Measurements from ENCODE around the gene KLF13. TPM values are rescaled to one million over a fixed set of nuclear protein-coding genes. Genes with fewer than 3 reads are reported as not detected.

KLF13 gene
- total RNA-seq = 100 to 1,000 TPM in 1 of 2 donors, 10 to 100 TPM in 1; 38.3 to 157 TPM
- polyA plus RNA-seq = 10 to 100 TPM; 47.1 to 63.2 TPM
- long read RNA-seq, donor 1, full-length matches to known transcripts = 19 of 19 reads
- long read RNA-seq, donor 1, partial matches to known transcripts = 0 of 19 reads
- long read RNA-seq, donor 1, other reads (novel, unspliced or antisense) = 0 of 19 reads
- long read RNA-seq, donor 2, full-length matches to known transcripts = 7 of 7 reads
- long read RNA-seq, donor 2, partial matches to known transcripts = 0 of 7 reads
- long read RNA-seq, donor 2, other reads (novel, unspliced or antisense) = 0 of 7 reads
- long read RNA-seq, donor 3, full-length matches to known transcripts = 6 of 6 reads
- long read RNA-seq, donor 3, partial matches to known transcripts = 0 of 6 reads
- long read RNA-seq, donor 3, other reads (novel, unspliced or antisense) = 0 of 6 reads
- long read RNA-seq, donor 4, full-length matches to known transcripts = 9 of 9 reads
- long read RNA-seq, donor 4, partial matches to known transcripts = 0 of 9 reads
- long read RNA-seq, donor 4, other reads (novel, unspliced or antisense) = 0 of 9 reads
- long read RNA-seq, donor 5, full-length matches to known transcripts = 15 of 15 reads
- long read RNA-seq, donor 5, partial matches to known transcripts = 0 of 15 reads
- long read RNA-seq, donor 5, other reads (novel, unspliced or antisense) = 0 of 15 reads

- H3K4me1 ChIP-seq (ENCODE audit: control insufficient read depth in 5 of 5, insufficient read depth in 5 of 5, low read length in 5 of 5) = peaks cover 8 to 18% (median 13%) of the 10 kb centered on the region in 5 donors
- H3K27me3 ChIP-seq (ENCODE audit: control insufficient read depth in 3 of 3, insufficient read depth in 3 of 3, low read length in 2 of 3) = no peaks in the 10 kb centered on the region
- H3K27ac ChIP-seq (ENCODE audit: low read depth in 1 of 2, low read length in 1 of 2) = peak within 1 kb of the TSS; percentile 100
- peak within 1 kb of the TSS in 1 of 2 donors; percentile 30 for H3K9ac ChIP-seq (ENCODE audit: insufficient read depth in 1 of 2, low read length in 2 of 2)
- H3K36me3 ChIP-seq (ENCODE audit: control insufficient read depth in 4 of 4, insufficient read depth in 4 of 4, low read length in 4 of 4) = no peaks in the 10 kb centered on the region
- H3K9me3 ChIP-seq (ENCODE audit: control insufficient read depth in 4 of 4, insufficient read depth in 3 of 4, low read length in 3 of 4) = peaks cover 0 to 2% (median 0%) of the 10 kb centered on the region in 4 donors
- peak; percentile 91 for ATAC-seq (ENCODE audit: insufficient read depth, low FRiP score)
- TF ChIP-seq CTCF (IDR thresholded peaks at IDR 0.05; ENCODE audit: control extremely low read depth, extremely low read depth) = no peak
- DNase-seq = peak; percentile 98 to 99 (median 99)
- peak within 1 kb of the TSS; percentile 88 for H3K4me3 ChIP-seq
- 0 to 1% methylated on average over 73 to 99 of the region's 99 CpGs for WGBS, 2 donors
Measured at GRCh38 chr15:31326156-31326874, at the start of gene KLF13. KLF13 (plus strand) TSS chr15:31326835; CDS start chr15:31327213, 378 bp downstream.

GRCh38 chr15:31277335-31278060 is 49.1 kb upstream of the KLF13 start:
- DNase-seq (no peak), ATAC-seq (ENCODE audit: insufficient read depth, low FRiP score) (no peak)
- Histone ChIP-seq H3K4me1 (ENCODE audit: control insufficient read depth in 5 of 5, insufficient read depth in 5 of 5, low read length in 5 of 5) (peaks cover 0 to 19% (median 6%) of the 10 kb centered on the region in 5 donors), H3K27me3 (ENCODE audit: control insufficient read depth in 3 of 3, insufficient read depth in 3 of 3, low read length in 2 of 3) (no peaks in the 10 kb centered on the region), H3K27ac (ENCODE audit: low read depth in 1 of 2, low read length in 1 of 2) (no peak overlapping the region), H3K36me3 (ENCODE audit: control insufficient read depth in 4 of 4, insufficient read depth in 4 of 4, low read length in 4 of 4) (no peaks in the 10 kb centered on the region), H3K9ac (ENCODE audit: insufficient read depth in 1 of 2, low read length in 2 of 2) (no peak overlapping the region), H3K4me3 (no peak overlapping the region), H3K9me3 (ENCODE audit: control insufficient read depth in 4 of 4, insufficient read depth in 3 of 4, low read length in 3 of 4) (no peaks in the 10 kb centered on the region)
- TF ChIP-seq CTCF (IDR thresholded peaks at IDR 0.05; ENCODE audit: control extremely low read depth, extremely low read depth) = no peak
- 96 to 98% methylated on average over 4 of the region's 4 CpGs for WGBS, 2 donors

GRCh38 chr15:31278061-31278445 is 48.6 kb upstream of the KLF13 start:
- no peak overlapping the region for H3K27ac ChIP-seq (ENCODE audit: low read depth in 1 of 2, low read length in 1 of 2)
- no peak overlapping the region for H3K9ac ChIP-seq (ENCODE audit: insufficient read depth in 1 of 2, low read length in 2 of 2)
- H3K36me3 ChIP-seq (ENCODE audit: control insufficient read depth in 4 of 4, insufficient read depth in 4 of 4, low read length in 4 of 4) = no peaks in the 10 kb centered on the region
- no peak for DNase-seq
- TF ChIP-seq CTCF (IDR thresholded peaks at IDR 0.05; ENCODE audit: control extremely low read depth, extremely low read depth) = no peak
- no peak for ATAC-seq (ENCODE audit: insufficient read depth, low FRiP score)
- peaks cover 0 to 19% (median 6%) of the 10 kb centered on the region in 5 donors for H3K4me1 ChIP-seq (ENCODE audit: control insufficient read depth in 5 of 5, insufficient read depth in 5 of 5, low read length in 5 of 5)
- no peaks in the 10 kb centered on the region for H3K27me3 ChIP-seq (ENCODE audit: control insufficient read depth in 3 of 3, insufficient read depth in 3 of 3, low read length in 2 of 3)
- 87 to 88% methylated on average over 6 of the region's 6 CpGs for WGBS, 2 donors
- no peak overlapping the region for H3K4me3 ChIP-seq
- H3K9me3 ChIP-seq (ENCODE audit: control insufficient read depth in 4 of 4, insufficient read depth in 3 of 4, low read length in 3 of 4) = no peaks in the 10 kb centered on the region
